CD4-positive, alpha-beta memory T cell (primary cell): ENCODE measurements around the gene TBC1D3I. TPM values are rescaled to one million over a fixed set of nuclear protein-coding genes. Genes with fewer than 3 reads are reported as not detected.
"Not testable (repeated sequence)": the region's sequence is repeated elsewhere in the genome, so short reads cannot be mapped to it uniquely, and the experiment has no call there.

ENCODE experiments used
- CTCF ChIA-PET: fragments of 350-600 bp; sonication (Branson Sonifier 250); formaldehyde crosslinking; loops from one replicate; lab custom pipeline; 2021; ENCODE audit warnings: inconsistent platforms; ENCODE audit not compliant: partially characterized antibody; lab: Charles Lee
- POLR2A ChIA-PET: fragments of 350-600 bp; sonication (Branson Sonifier 250); formaldehyde crosslinking; loops from one replicate; lab custom pipeline; 2021; ENCODE audit not compliant: partially characterized antibody; lab: Charles Lee
- DNase-seq, 5 donors: peaks; one replicate each; pipeline versions ENCODE4 v3.0.0 to v3.0.0-alpha.2; 2020 to 2022; ENCODE audit warnings: mixed read lengths in 1 of 5
- H3K27ac ChIP-seq: one replicate; pipeline ENCODE4 v1.7.0; 2013; ENCODE audit warnings: low read depth, low read length
- H3K27me3 ChIP-seq: 2 replicates; pipeline ENCODE4 v1.7.0; 2013; ENCODE audit warnings: mild to moderate bottlenecking, low read length, moderate library complexity; ENCODE audit not compliant: insufficient read depth
- H3K36me3 ChIP-seq: 2 replicates; pipeline ENCODE4 v1.7.0; 2013; ENCODE audit warnings: mild to moderate bottlenecking, low read length, moderate library complexity; ENCODE audit not compliant: insufficient read depth
- H3K4me1 ChIP-seq: 2 replicates; pipeline ENCODE4 v1.7.0; 2013; ENCODE audit warnings: mild to moderate bottlenecking, low read length, moderate library complexity; ENCODE audit not compliant: insufficient read depth
- H3K4me3 ChIP-seq, 2 donors: one replicate each; pipeline ENCODE4 v1.7.0; 2013; ENCODE audit warnings: low read length in 2 of 2, mild to moderate bottlenecking in 1 of 2
- H3K9me3 ChIP-seq, 2 donors: one replicate each; pipeline ENCODE4 v1.7.0; 2013; ENCODE audit warnings: low read length in 2 of 2, control low read depth in 1 of 2; ENCODE audit not compliant: control insufficient read depth in 1 of 2
- H3K27ac Mint-ChIP-seq, 7 donors: one replicate each; pipeline ENCODE4 v1.8.0; 2020 to 2021; ENCODE audit warnings: mixed read lengths in 7 of 7, mild to moderate bottlenecking in 6 of 7, inconsistent platforms in 3 of 7, moderate library complexity in 3 of 7
- H3K27me3 Mint-ChIP-seq, 2 donors: one replicate each; pipeline ENCODE4 v1.8.0; 2020 to 2021; ENCODE audit warnings: mixed read lengths in 2 of 2
- H3K36me3 Mint-ChIP-seq, 2 donors: one replicate each; pipeline ENCODE4 v1.8.0; 2020 to 2021; ENCODE audit warnings: mixed read lengths in 2 of 2, inconsistent platforms in 1 of 2, mild to moderate bottlenecking in 1 of 2
- H3K4me1 Mint-ChIP-seq, 4 donors: one replicate each; pipeline ENCODE4 v1.8.0; 2020 to 2021; ENCODE audit warnings: mixed read lengths in 4 of 4, mild to moderate bottlenecking in 1 of 4
- H3K4me3 Mint-ChIP-seq, 8 donors: one replicate each; pipeline ENCODE4 v1.8.0; 2020 to 2021; ENCODE audit warnings: mixed read lengths in 8 of 8, mild to moderate bottlenecking in 7 of 8, moderate library complexity in 6 of 8, inconsistent platforms in 3 of 8
- H3K9me3 Mint-ChIP-seq, 8 donors: one replicate each; pipeline ENCODE4 v1.8.0; 2020 to 2021; ENCODE audit warnings: mixed read lengths in 8 of 8, mild to moderate bottlenecking in 5 of 8, inconsistent platforms in 3 of 8, moderate library complexity in 1 of 8
- intact Hi-C: fragments of 100-400 bp; cut with micrococcal nuclease; formaldehyde crosslinking; loops from one replicate; pipeline ENCODE4 v1.15.1; 2023
- polyA plus RNA-seq, 2 donors: library from polyadenylated mRNA; unstranded; fragments of 300-500 nt; fragmentation: Illumina TruSeq; gene quantifications; one replicate each; pipeline ENCODE4 v1.2.3, GENCODE V29; 2021
- total RNA-seq, 2 experiments: library from RNA; stranded (reverse); gene quantifications; one replicate each; pipeline ENCODE4 v1.2.3, GENCODE V29; 2021

Gene TBC1D3I
- total and polyA plus RNA-seq, 4 experiments from 2014 or later: 0.91 to 1.3 TPM; not detected in 2

DNA sequence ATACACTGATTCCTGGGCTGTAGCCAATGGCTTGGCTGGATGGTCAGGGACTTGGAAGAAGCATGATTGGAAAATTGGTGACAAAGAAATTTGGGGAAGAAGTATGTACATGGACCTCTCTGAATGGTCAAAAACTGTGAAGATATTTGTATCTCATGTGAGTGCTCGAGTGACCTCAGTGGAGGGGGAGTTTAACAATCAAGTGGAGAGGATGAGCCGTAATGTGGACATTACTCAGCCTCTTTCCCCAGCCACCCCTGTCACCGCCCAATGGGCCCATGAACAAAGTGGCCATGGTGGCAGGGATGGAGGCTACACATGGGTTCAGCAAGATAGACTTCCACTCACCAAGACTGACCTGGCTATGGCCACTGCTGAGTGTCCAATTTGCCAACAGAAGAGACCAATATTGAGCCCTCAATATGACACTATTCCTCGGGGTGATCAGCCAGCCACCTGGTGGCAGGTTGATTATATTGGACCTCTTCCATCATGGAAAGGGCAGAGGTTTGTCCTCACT is 42.7 kb downstream of the TBC1D3I start:
- CTCF ChIA-PET, H3K27me3 ChIP-seq, intact Hi-C loops, H3K9me3 ChIP-seq, H3K27ac Mint-ChIP-seq, H3K36me3 Mint-ChIP-seq, H3K36me3 ChIP-seq, H3K4me1 Mint-ChIP-seq, H3K4me1 ChIP-seq, H3K27ac ChIP-seq, H3K4me3 Mint-ChIP-seq, H3K4me3 ChIP-seq, POLR2A ChIA-PET, DNase-seq: not testable (repeated sequence)
- Mint-ChIP-seq H3K27me3 (peaks cover 10 to 19% of the 10 kb centered on the region in 2 donors), H3K9me3 (peaks cover 0 to 13% (median 0%) of the 10 kb centered on the region in 8 donors)

DNA sequence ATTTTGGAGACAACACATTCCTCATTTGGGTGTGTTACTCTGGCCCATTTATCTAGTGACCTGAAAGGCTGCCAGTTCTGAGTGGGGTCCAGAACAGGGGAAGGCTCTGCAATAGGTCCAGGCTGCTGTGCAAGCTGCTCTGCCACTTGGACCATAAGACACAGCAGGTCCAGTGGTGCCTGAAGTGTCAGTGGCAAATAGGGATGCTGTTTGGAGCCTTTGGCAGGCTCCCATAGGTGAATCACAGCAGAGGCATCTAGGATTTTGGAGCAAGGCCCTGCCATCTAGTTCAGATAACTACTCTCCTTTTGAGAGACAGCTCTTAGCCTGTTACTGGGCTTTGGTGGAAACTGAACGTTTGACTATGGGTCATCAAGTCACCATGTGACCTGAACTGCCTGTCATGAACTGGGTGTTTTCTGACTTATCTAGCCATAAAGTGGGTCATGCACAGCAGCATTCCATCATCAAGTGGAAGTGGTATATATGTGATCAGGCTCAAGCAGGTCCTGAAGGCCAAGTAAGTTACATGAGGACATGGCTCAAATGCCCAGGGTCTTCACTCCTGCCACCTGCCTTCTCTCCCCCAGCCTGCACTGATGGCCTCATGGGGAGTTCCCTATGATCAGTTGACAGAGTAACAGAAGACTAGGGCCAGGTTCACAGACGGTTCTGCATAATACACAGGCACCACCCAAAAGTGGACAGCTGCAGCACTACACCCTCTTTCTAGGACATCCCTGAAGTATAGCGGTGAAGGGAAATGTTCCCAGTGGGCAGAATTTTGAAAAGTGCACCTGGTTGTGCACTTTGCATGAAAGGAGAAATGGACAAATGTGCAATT is 43.4 kb downstream of the TBC1D3I start:
- H3K27me3 ChIP-seq, H3K9me3 ChIP-seq, H3K4me3 Mint-ChIP-seq, H3K4me1 Mint-ChIP-seq, H3K36me3 ChIP-seq, intact Hi-C loops, H3K4me3 ChIP-seq, H3K27ac ChIP-seq, POLR2A ChIA-PET, CTCF ChIA-PET, H3K36me3 Mint-ChIP-seq, DNase-seq, H3K27ac Mint-ChIP-seq, H3K4me1 ChIP-seq: not testable (repeated sequence)
- H3K9me3 Mint-ChIP-seq: peaks cover 0 to 13% (median 0%) of the 10 kb centered on the region in 8 donors
- peaks cover 10 to 19% of the 10 kb centered on the region in 2 donors for H3K27me3 Mint-ChIP-seq

DNA sequence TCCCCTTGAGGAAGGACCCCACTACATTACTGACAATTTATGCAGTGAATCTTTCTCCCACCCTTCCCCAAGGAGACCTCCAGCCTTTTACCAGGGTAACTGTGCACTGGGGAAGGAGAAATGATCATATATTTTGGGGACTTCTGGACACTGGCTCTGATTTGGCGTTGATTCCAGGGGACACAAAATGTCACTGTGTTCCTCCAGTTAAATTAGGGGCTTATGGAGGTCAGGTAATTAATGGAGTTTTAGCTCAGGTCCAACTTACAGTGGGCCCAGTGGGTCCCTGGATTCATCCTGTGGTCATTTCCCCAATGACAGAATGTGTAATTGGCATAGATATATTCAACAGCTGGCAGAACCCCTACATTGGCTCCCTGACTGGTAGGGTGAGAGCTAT is 44.8 kb downstream of the TBC1D3I start:
- Mint-ChIP-seq H3K9me3 (peaks cover 0 to 11% (median 0%) of the 10 kb centered on the region in 8 donors), H3K27me3 (peaks cover 12 to 19% of the 10 kb centered on the region in 2 donors)
- H3K27ac ChIP-seq, H3K36me3 Mint-ChIP-seq, intact Hi-C loops, H3K27ac Mint-ChIP-seq, CTCF ChIA-PET, H3K4me3 Mint-ChIP-seq, H3K27me3 ChIP-seq, H3K4me3 ChIP-seq, H3K4me1 Mint-ChIP-seq, DNase-seq, H3K9me3 ChIP-seq, POLR2A ChIA-PET, H3K36me3 ChIP-seq, H3K4me1 ChIP-seq: not testable (repeated sequence)

DNA sequence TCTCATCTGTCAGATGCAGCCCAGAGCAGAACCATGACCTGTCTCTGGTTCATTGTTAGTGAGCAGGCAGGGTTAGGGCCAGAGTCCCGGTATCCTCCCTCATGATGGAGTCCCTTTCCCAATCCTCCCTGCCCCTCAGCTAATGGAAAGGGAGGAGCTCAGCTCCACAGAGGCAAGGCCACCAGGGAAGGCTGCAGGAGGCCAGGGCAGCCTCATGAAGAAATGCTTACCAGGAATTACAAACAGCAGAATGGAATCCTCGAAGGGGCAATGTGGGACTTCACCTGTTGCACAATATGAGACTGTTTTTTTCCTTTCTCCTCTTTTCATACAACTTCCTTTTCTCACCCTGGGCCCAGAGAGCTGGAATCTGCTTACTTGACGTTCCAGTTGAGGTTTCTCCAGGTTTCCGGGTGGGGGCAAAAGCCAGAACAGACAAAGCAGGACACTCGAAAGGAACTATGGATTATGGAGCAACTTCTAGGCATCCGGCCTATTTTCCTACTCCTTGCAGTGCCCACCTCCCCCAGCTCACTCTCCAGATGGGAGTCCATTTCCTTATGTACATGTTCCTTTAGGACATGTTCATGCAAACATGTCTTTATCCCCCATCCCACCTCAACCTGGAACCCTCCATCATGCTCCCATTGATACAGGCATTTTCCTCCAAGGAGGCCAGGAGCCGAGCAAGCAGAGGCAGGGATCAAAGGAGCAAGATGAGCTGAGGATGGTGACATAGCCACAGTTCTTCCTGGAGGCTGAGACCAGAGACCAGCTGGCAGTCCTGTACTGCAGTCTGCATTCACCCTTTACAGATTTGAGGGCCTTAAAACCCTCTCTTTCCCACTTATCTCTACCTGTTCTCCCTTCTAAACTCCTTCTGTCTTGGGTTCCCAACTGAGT is 48.7 kb downstream of the TBC1D3I start:
- CTCF ChIA-PET, intact Hi-C loops, DNase-seq, H3K27me3 ChIP-seq, H3K9me3 ChIP-seq, H3K27ac ChIP-seq, H3K4me3 Mint-ChIP-seq, H3K4me3 ChIP-seq, H3K4me1 Mint-ChIP-seq, H3K27ac Mint-ChIP-seq, H3K36me3 ChIP-seq, H3K36me3 Mint-ChIP-seq, POLR2A ChIA-PET, H3K4me1 ChIP-seq: not testable (repeated sequence)
- Mint-ChIP-seq H3K9me3 (peaks cover 0 to 11% (median 0%) of the 10 kb centered on the region in 8 donors), H3K27me3 (peaks cover 18 to 22% of the 10 kb centered on the region in 2 donors)

DNA sequence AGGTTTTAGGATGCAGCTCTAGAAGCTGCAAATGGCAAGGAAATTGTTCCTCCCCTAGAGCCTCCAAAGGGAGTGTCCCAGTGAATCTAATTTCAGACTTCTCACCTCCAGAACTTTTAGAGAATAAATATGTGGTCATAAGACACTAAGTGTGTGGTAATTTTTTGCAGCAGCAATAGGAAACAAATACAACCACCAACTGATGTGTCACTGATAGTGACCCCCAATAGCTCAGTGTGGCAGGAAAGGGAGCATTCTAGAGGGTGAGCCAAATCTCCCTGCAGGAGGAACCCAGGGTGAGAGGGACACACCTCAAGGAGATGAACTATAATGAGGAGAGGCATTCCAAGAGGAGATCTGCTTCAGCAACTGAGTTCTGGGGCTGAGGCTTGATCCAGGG is 49.5 kb downstream of the TBC1D3I start:
- Histone ChIP-seq H3K4me3 (no peak overlapping the region), H3K4me1 (no peaks in the 10 kb centered on the region), H3K36me3 (no peaks in the 10 kb centered on the region), H3K27ac (no peak overlapping the region), H3K9me3 (no peaks in the 10 kb centered on the region), H3K27me3 (no peaks in the 10 kb centered on the region)
- H3K9me3 Mint-ChIP-seq: peaks cover 0 to 11% (median 0%) of the 10 kb centered on the region in 8 donors
- CTCF ChIA-PET: no interaction called here
- no peak for DNase-seq
- intact Hi-C loops: no loop called here
- H3K27me3 Mint-ChIP-seq: peaks cover 20 to 22% of the 10 kb centered on the region in 2 donors
- no peak overlapping the region for H3K27ac Mint-ChIP-seq
- no peak overlapping the region for H3K4me3 Mint-ChIP-seq
- POLR2A ChIA-PET: no interaction called here
- no peaks in the 10 kb centered on the region for H3K36me3 Mint-ChIP-seq
- peaks cover 0 to 8% (median 5%) of the 10 kb centered on the region in 4 donors for H3K4me1 Mint-ChIP-seq

DNA sequence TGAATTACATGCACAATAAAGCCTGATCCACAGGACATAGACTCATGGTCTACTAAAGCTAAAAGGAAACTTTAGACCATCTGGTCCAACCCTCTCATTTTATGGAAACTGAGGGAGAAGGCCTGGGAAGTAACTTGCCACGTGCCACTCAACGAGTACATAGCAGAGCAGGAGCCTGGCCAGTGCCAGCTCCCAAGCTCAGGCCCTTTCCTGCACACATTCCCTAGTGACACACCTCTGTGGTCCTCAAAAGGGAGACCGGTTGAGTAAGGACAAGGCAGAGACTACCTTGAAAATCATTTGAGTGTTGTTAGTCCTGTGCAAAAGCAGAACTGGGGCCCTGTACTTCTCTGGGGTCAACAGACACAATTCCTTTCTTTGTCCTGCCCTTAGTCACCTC is 50.7 kb downstream of the TBC1D3I start:
- CTCF ChIA-PET: no interaction called here
- no peak for DNase-seq
- H3K36me3 ChIP-seq: no peaks in the 10 kb centered on the region
- H3K27ac Mint-ChIP-seq: no peak overlapping the region
- no peaks in the 10 kb centered on the region for H3K4me1 ChIP-seq
- peaks cover 0 to 8% (median 5%) of the 10 kb centered on the region in 4 donors for H3K4me1 Mint-ChIP-seq
- intact Hi-C loops: no loop called here
- H3K9me3 Mint-ChIP-seq: peaks cover 0 to 8% (median 0%) of the 10 kb centered on the region in 8 donors
- no peaks in the 10 kb centered on the region for H3K9me3 ChIP-seq
- no peaks in the 10 kb centered on the region for H3K27me3 ChIP-seq
- no peak overlapping the region for H3K4me3 Mint-ChIP-seq
- H3K4me3 ChIP-seq: no peak overlapping the region
- peaks cover 18 to 20% of the 10 kb centered on the region in 2 donors for H3K27me3 Mint-ChIP-seq
- H3K36me3 Mint-ChIP-seq: no peaks in the 10 kb centered on the region
- H3K27ac ChIP-seq: no peak overlapping the region
- POLR2A ChIA-PET: no interaction called here

DNA sequence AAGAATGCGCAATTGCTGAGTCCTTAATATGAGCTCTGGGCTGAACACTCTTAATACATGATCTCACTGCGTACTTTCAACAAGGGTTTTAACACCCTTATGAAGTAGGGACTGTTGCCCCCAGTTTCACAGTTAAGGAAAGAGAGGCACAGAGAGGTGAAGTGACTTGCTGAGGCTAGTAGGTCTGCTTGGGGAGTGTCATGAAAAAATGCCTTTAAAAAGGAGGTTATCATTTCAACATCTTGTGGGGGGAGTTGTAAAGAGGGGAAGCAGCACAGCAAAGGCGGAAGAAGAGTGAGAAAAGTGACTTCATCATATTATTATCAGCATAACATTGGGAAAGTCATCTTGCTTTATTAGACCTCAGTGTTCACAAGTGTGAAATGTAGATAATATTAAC is 51.4 kb downstream of the TBC1D3I start:
- Histone ChIP-seq H3K4me3 (no peak overlapping the region), H3K27ac (no peak overlapping the region), H3K36me3 (no peaks in the 10 kb centered on the region), H3K9me3 (no peaks in the 10 kb centered on the region), H3K27me3 (no peaks in the 10 kb centered on the region), H3K4me1 (no peaks in the 10 kb centered on the region)
- Mint-ChIP-seq H3K4me3 (no peak overlapping the region), H3K4me1 (peaks cover 0 to 8% (median 5%) of the 10 kb centered on the region in 4 donors), H3K36me3 (no peaks in the 10 kb centered on the region), H3K9me3 (peaks cover 0 to 3% (median 0%) of the 10 kb centered on the region in 8 donors), H3K27me3 (peaks cover 15 to 19% of the 10 kb centered on the region in 2 donors), H3K27ac (no peak overlapping the region)
- no peak for DNase-seq
- ChIA-PET CTCF (no interaction called here), POLR2A (no interaction called here)
- intact Hi-C loops: no loop called here
